ENCODE data around the gene EPN2.

The EPN2 gene

DNA sequence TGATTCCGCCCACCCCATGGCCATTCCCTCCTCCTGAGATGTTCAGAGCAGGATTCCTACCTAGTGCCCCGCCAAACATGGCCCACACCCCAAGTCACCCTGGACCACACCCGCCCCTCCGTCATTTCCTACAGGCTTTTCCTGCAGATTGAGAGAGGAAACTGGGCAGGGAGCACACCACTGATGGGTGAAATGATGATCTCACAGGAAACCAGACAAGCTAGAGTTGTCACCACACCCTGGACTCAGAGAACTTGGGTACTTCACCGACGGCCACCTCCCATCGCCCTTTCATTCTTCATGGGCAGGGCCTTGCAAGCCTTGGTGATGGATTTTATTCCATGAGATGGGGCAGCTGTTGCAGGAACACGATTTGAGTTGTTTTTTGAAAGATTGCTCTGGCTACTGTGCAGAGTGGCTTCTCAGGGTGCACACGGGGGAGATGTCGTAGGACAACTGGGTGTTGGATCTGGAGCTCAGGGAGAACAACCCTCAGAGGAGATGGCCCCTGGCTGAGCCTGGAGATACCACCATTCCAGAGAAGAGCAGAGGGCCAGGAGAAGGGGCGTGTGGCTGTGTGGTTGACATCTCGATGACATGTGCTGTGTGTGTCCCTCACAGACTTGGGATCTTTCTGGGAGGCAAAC lies 132.8 kb downstream of the EPN2 start:
- no peak for DNase-seq

DNA sequence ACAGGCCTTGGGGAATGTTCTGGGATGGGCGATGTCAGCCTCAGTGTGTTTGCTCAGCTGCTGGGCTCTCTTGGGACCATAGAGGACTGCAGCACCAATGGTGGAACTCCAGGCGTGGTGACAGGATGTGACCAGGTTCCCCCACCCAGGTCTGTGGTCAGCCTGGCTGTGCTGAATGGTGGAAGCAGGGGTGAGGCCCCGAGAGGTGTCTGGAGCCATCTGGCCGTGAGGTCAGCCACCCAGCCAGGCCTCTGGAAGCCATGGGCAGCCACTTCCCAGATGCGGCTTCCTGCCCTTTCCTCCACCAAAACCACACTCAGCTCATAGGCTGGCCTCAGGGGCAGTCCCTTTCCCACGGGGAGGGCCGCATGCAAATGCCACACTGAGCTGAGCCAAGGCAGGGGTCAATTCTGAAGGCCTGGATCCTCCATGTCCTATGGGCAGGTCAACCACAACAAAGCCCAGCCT lies 133.4 kb downstream of the EPN2 start:
- DNase-seq = no peak

DNA sequence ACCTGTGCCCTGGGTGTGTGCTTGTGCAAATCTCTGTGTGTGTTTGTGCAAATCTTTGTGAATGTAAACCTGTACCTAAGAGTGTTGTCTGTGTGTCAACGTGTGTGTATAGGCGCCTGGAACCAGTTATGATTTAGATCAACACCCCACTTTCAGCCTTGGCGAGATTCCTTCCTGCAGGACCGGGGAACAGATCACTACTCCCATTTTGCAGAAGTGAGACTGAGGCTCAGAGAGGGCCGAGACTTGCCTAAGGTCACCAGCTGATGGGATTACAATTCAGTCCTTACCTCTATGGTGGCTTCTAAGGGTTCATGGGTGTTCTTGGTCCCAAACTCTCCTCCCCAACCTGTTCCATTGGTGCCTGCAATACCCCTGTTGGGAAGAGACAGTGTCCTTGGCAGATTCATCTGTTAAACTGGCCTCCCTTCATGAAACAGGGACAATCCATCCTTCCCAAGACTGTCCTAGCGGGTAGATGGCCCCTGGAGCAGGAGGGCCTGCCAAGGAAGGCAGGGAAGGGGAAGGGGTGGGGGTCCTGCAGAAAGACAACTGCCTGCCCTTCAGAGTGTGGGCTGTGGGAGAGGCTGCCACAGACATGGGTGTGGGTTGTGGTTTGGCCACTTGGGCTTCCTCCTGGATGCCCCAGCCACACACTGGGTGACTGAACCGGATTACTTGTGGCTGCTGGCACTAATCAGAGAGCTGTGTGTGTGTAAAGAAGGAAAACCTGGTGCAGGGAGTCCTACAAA lies 134.3 kb downstream of the EPN2 start:
- no peak for DNase-seq

GRCh38 chr17:19372011-19372370 lies 134.8 kb downstream of the EPN2 start:
- no peak for DNase-seq

- no peak for DNase-seq
Measured at GRCh38 chr17:19372439-19372838, 135.3 kb downstream of the EPN2 start.

- no peak for DNase-seq
Measured at GRCh38 chr17:19372866-19373504, 135.8 kb downstream of the EPN2 start.

DNA sequence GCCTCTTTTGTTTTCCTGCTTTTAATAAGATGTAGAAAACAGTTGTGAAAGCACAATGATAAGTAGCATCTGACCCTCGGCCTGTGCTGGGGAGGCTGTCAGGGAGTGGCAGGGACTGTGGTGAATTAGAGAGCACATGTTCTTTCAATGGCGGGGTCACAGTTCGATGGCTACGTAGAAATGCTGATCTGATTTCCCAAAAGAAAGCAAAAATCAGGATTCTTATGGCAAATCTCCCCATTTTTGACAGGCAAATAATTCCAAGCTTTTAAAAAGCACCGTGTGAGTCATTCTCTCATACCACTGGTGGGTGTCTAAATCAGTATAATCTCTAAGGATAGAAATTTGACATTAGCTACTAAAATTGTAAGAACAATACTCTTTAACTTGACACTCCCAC lies 137.0 kb downstream of the EPN2 start:
- DNase-seq = no peak

GRCh38 chr17:19375732-19376131 lies 138.6 kb downstream of the EPN2 start:
- DNase-seq = no peak

- no peak for DNase-seq
Measured at GRCh38 chr17:19376811-19377210, 139.6 kb downstream of the EPN2 start.

DNA sequence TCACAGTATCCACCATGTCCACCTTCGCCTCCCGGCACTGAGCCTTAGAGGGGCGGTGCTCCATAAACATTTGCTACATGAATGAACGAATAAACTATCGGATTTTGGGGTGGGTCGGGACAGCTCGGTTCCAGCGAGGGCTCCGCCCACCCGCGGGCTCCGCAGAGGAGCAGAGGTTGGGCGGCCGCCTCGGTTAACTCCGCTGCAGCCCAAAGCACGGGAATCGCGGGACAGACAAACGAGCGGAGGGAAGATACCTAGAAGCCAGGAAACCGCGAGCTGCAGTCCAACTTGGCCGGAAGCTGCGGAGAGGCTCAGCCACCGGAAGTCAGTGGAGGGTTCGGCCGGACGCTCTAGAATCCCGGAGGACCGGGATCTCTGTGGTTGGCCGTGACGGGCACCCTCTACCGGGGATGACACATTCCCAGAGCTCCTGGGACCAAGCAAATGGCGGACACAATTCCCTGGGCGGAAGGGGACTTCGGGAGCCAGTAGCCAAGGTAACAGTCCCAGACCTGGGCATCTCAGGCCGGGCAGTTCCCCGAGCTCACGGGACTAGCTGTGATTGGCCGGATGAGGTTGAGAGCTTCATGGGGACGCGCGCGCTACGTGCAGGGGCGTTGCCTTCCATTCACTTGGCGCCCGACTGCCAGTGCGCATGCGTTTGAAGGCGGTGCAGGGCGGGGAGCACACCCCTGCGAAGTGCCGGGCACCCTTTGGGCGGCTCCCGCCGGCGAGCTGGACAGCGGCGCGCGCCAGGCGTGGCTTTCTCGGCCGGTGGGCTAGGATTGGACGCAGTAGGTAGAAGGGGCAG lies 140.6 kb downstream of the EPN2 start:
- peak; percentile 97 for DNase-seq

DNA sequence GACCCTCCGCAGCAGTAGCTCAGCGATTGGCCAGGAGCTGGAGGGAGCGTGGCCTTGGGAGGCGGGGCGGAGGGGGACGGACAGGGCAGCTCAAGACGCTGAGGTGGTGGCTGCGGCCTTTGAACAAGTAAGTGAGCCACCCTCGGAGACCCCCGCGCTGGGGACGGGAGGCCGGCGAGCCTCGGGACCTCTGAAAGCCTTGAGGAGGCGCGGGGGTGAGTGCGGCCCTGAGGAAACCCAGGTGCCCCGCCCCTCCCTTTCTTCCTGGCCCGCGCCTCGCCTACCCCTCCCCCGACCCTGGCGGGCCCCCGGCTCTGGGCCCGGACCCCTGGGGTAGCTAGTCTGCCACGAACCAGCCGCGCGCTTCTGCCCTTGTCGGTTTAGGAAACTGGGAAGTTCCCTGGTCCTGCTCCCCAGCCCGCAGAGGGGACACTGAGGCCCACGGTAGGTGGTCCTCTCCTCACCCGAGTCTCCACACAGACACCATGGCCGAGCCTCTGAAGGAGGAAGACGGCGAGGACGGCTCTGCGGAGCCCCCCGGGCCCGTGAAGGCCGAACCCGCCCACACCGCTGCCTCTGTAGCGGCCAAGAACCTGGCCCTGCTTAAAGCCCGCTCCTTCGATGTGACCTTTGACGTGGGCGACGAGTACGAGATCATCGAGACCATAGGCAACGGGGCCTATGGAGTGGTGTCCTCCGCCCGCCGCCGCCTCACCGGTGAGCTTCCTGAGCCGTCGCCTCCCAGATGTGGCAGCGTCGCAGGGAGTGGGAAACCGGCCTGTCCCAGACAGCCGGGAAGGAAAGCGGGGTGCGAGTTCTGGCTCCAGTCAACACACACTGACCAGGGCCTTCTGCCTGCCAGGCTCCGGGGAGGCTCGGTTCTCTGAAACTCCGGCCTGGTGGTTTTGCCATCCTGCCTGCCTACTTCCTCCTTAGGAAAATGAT lies 141.5 kb downstream of the EPN2 start, which contains the start of gene MAPK7:
Gene MAPK7 (plus strand): TSS at position 83 of the 945 bp plus-strand sequence. CDS start 403 bp downstream, at position 486.
- DNase-seq = no peak

- no peak for DNase-seq
Measured at GRCh38 chr17:19379361-19380065, 142.3 kb downstream of the EPN2 start.

DNA sequence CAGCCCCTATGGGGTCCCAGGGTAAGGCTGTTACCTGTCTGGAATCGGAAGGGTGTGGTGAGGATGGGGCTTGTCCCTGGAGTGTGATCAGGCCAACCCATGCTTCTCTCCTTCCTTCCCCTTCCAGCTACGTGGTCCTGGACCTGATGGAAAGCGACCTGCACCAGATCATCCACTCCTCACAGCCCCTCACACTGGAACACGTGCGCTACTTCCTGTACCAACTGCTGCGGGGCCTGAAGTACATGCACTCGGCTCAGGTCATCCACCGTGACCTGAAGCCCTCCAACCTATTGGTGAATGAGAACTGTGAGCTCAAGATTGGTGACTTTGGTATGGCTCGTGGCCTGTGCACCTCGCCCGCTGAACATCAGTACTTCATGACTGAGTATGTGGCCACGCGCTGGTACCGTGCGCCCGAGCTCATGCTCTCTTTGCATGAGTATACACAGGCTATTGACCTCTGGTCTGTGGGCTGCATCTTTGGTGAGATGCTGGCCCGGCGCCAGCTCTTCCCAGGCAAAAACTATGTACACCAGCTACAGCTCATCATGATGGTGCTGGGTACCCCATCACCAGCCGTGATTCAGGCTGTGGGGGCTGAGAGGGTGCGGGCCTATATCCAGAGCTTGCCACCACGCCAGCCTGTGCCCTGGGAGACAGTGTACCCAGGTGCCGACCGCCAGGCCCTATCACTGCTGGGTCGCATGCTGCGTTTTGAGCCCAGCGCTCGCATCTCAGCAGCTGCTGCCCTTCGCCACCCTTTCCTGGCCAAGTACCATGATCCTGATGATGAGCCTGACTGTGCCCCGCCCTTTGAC lies 143.5 kb downstream of the EPN2 start:
- no peak for DNase-seq

DNA sequence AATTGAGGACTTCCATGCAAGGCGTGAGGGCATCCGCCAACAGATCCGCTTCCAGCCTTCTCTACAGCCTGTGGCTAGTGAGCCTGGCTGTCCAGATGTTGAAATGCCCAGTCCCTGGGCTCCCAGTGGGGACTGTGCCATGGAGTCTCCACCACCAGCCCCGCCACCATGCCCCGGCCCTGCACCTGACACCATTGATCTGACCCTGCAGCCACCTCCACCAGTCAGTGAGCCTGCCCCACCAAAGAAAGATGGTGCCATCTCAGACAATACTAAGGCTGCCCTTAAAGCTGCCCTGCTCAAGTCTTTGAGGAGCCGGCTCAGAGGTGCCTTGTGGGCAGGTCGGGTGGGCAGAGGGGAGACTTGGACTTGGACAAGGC lies 144.2 kb downstream of the EPN2 start:
- no peak for DNase-seq

DNA sequence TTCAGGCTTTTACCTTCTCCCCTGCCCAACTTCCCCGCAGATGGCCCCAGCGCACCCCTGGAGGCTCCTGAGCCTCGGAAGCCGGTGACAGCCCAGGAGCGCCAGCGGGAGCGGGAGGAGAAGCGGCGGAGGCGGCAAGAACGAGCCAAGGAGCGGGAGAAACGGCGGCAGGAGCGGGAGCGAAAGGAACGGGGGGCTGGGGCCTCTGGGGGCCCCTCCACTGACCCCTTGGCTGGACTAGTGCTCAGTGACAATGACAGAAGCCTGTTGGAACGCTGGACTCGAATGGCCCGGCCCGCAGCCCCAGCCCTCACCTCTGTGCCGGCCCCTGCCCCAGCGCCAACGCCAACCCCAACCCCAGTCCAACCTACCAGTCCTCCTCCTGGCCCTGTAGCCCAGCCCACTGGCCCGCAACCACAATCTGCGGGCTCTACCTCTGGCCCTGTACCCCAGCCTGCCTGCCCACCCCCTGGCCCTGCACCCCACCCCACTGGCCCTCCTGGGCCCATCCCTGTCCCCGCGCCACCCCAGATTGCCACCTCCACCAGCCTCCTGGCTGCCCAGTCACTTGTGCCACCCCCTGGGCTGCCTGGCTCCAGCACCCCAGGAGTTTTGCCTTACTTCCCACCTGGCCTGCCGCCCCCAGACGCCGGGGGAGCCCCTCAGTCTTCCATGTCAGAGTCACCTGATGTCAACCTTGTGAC lies 144.7 kb downstream of the EPN2 start:
- no peak for DNase-seq

DNA sequence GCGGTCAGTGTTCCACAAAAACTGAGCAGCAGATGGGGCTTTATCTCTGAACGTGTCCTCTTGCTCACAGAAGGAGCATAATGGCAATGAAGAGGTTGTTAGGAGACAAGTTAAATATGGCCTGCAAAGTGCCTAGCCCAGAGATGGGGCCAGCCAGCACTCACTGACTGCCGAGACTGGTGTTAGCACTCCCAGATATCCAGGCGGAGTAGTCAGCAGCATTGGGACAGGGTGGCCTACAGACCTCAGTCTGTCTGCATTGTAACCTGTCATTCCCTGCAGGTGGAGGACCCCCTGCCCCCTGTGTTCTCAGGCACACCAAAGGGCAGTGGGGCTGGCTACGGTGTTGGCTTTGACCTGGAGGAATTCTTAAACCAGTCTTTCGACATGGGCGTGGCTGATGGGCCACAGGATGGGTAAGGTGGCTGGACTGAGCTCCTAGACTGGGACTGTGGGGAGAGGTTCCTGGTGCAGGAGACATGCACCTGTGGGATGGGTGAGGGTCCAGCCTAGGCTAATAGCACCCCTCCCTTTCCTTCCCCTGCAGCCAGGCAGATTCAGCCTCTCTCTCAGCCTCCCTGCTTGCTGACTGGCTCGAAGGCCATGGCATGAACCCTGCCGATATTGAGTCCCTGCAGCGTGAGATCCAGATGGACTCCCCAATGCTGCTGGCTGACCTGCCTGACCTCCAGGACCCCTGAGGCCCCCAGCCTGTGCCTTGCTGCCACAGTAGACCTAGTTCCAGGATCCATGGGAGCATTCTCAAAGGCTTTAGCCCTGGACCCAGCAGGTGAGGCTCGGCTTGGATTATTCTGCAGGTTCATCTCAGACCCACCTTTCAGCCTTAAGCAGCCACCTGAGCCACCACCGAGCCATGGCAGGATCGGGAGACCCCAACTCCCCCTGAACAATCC lies 145.6 kb downstream of the EPN2 start:
- DNase-seq = no peak

- DNase-seq = no peak
Measured at GRCh38 chr17:19383681-19384470, 146.7 kb downstream of the EPN2 start.

All from GOT3 (cell line).